Brain microvascular endothelial cell (primary cell): ENCODE measurements around the gene KRTAP17-1.
"Not testable (repeated sequence)": the region's sequence is repeated elsewhere in the genome, so short reads cannot be mapped to it uniquely, and the experiment has no call there.

Experiments
- DNase-seq: peaks from one replicate; pipeline ENCODE4 v3.0.0-alpha.2; 2020
- H3K27ac ChIP-seq: fragments of 250-450 bp; sonication (Bioruptor Pico); 2 replicates; pipeline ENCODE4 v1.5.1; 2020; ENCODE audit warnings: mild to moderate bottlenecking, moderate library complexity
- H3K27me3 ChIP-seq: fragments of 250-450 bp; sonication (Bioruptor Pico); replicated peaks from 2 replicates; pipeline ENCODE4 v1.5.1; 2020; ENCODE audit warnings: mild to moderate bottlenecking
- H3K36me3 ChIP-seq: fragments of 250-450 bp; sonication (Bioruptor Pico); replicated peaks from 2 replicates; pipeline ENCODE4 v1.5.1; 2020; ENCODE audit warnings: mild to moderate bottlenecking
- H3K4me3 ChIP-seq: 2 replicates; pipeline ENCODE4 v1.5.1; 2011; ENCODE audit warnings: low read depth, mild to moderate bottlenecking, control low read depth, low read length, moderate library complexity
- CTCF ChIP-seq: IDR thresholded peaks from 2 replicates; pipeline ENCODE4 v1.5.1; 2011; ENCODE audit warnings: low read depth, mild to moderate bottlenecking, moderate library complexity, low read length, control low read depth, inconsistent platforms; ENCODE audit errors: missing control alignments
- in situ Hi-C: cut with HindIII; loops from 2 replicates; pipeline ENCODE4 v1.10.0; 2017; ENCODE audit warnings: low sequenced_read_pairs, low pct_ligation_motif_present

KRTAP17-1 gene

DNA sequence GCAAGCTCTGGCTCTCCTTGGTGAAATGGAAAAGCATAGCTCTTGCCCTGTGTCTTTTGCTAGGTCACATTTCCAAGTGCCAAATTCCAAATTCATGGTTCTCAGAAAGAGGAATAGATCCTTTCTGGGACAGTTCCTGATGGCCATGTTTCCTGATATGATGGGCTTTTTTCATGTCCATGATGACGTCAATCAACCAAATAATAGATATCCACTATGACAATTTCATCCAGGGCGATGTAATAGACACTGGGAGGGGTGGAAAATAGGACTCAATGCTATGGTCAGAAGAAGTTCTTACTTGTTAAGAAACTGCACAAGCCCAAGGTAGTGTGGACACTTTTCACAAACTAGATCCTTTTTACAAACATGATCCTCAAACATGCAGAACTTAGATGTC lies 35.7 kb upstream of the KRTAP17-1 start:
- in situ Hi-C loops, result no loop called here
- no peak for DNase-seq
- Histone ChIP-seq H3K4me3 (no peak overlapping the region), H3K36me3 (no peaks in the 10 kb centered on the region), H3K27ac (no peak overlapping the region), H3K27me3 (no peaks in the 10 kb centered on the region)
- no peak for TF ChIP-seq CTCF

DNA sequence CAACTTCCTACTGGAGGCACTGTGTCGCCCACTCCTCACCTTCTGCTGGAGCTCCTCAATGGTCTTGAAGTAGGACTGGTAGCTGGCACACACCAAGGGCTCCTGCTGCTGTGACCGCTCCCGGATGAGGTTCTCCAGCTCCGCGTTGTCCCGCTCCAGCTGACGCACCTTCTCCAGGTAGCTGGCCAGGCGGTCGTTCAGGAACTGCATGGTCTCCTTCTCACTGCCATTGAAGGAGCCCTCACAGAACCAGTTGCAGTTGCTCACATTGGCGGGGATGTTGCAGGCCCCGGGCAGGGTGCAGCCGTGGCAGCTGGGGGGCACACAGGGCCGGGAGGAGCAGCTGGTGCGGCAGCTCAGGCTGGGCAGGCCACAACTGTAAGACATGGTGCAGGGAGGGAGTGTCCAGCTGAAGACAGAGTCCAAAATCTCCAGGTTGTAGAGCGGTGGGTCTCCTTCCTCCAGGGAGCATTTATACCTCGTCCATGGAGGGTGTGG lies 34.9 kb upstream of the KRTAP17-1 start, which contains the start of gene KRT33A:
Gene KRT33A, minus strand, starts transcription at position 448 of the 498 bp plus-strand sequence. Its CDS starts 61 bp downstream, at position 387.
- in situ Hi-C loops, result not testable (repeated sequence)

DNA sequence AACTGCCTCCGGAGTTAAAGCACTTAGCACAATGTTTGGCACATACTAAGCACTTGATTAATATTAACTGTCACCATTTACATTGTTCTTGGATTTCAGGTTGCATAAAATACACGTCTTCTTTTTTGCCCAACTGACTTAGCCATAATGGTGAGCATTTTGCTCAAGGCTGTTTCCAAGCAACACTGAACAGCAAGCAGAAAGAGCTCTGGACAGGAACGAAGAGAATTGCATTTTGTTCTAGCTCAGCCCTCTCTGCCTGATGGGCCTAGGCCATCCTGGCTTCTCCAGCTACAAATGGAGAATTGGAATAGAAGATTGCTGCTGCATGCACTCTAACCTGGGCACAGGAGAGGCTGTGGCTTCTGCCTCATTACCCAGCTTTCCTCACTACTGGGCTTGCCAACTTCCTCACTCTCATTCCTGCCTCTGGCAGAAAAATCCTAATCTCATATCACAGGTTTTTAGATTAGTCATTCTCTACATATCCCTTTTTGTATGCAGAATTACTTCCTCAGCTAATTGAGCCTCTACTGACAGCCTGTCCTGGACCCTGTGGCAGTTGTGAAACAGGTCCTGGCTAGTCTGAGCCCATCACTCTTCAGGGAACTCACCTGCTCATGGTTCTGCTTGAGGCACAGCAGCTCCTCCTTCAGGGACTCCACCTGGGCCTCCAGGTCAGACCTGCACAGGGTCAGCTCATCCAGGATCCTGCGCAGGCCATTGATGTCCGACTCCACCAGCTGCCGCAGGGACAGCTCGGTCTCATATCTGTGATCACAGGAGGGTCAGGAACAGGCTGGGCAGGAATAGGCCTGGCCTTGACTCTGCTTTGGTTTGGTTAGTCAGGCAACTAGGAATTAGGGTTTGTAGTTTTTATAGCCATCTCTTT lies 32.6 kb upstream of the KRTAP17-1 start:
- no peak overlapping the region for H3K27ac ChIP-seq
- TF ChIP-seq CTCF, result no peak
- DNase-seq, result no peak

More for the DNA sequence above, 34.9 kb upstream of the KRTAP17-1 start, which contains the start of gene KRT33A:
- H3K36me3 ChIP-seq, H3K27me3 ChIP-seq, H3K4me3 ChIP-seq, H3K27ac ChIP-seq, DNase-seq: not testable (repeated sequence)

GRCh38 chr17:41346421-41346820 lies 30.9 kb upstream of the KRTAP17-1 start:
- DNase-seq, H3K4me3 ChIP-seq, H3K27me3 ChIP-seq, in situ Hi-C loops, H3K27ac ChIP-seq, H3K36me3 ChIP-seq: not testable (repeated sequence)

More for the DNA sequence above, 32.6 kb upstream of the KRTAP17-1 start:
- in situ Hi-C loops, result no loop called here
- H3K27me3 ChIP-seq, result no peaks in the 10 kb centered on the region
- no peak overlapping the region for H3K4me3 ChIP-seq
- no peaks in the 10 kb centered on the region for H3K36me3 ChIP-seq

GRCh38 chr17:41345992-41346391 lies 30.5 kb upstream of the KRTAP17-1 start:
- Histone ChIP-seq H3K4me3 (no peak overlapping the region), H3K36me3 (no peaks in the 10 kb centered on the region), H3K27me3 (no peaks in the 10 kb centered on the region), H3K27ac (no peak overlapping the region)
- TF ChIP-seq CTCF, result no peak
- in situ Hi-C loops, result no loop called here
- no peak for DNase-seq

GRCh38 chr17:41343029-41343428 lies 27.5 kb upstream of the KRTAP17-1 start:
- no peaks in the 10 kb centered on the region for H3K36me3 ChIP-seq
- H3K4me3 ChIP-seq, result no peak overlapping the region
- DNase-seq, result no peak
- no peak for TF ChIP-seq CTCF
- in situ Hi-C loops, result no loop called here
- no peaks in the 10 kb centered on the region for H3K27me3 ChIP-seq
- no peak overlapping the region for H3K27ac ChIP-seq
